Osteoblast (primary cell): Measurements from ENCODE around the gene PSMD1. TPM values are rescaled to one million over a fixed set of nuclear protein-coding genes. Genes with fewer than 3 reads are reported as not detected.

Experiments used
- DNase-seq: peaks from one replicate; pipeline ENCODE4 v3.0.0; 2011; ENCODE audit warnings: low spot score, mixed read lengths; ENCODE audit not compliant: insufficient read length; ENCODE audit errors: missing footprints
- H2AFZ ChIP-seq: 2 replicates; pipeline ENCODE4 v1.6.0; 2011; ENCODE audit warnings: mild to moderate bottlenecking, low read length
- H3K27ac ChIP-seq: 2 replicates; pipeline ENCODE4 v1.5.1; 2011; ENCODE audit warnings: mild to moderate bottlenecking, low read depth, low read length, moderate library complexity
- H3K27me3 ChIP-seq: 2 replicates; pipeline ENCODE4 v1.6.0; 2012; ENCODE audit warnings: mild to moderate bottlenecking, control low read depth, inconsistent platforms, low read length, moderate library complexity; ENCODE audit not compliant: insufficient read depth
- H3K36me3 ChIP-seq: 2 replicates; pipeline ENCODE4 v1.5.1; 2011; ENCODE audit warnings: mild to moderate bottlenecking, low read length, control low read depth, moderate library complexity; ENCODE audit not compliant: insufficient read depth
- H3K4me1 ChIP-seq: 2 replicates; pipeline ENCODE4 v1.5.1; 2011; ENCODE audit warnings: mild to moderate bottlenecking, low read length, control low read depth, moderate library complexity; ENCODE audit not compliant: insufficient read depth
- H3K4me2 ChIP-seq: 2 replicates; pipeline ENCODE4 v1.6.0; 2011; ENCODE audit warnings: mild to moderate bottlenecking, low read length; ENCODE audit not compliant: insufficient read depth
- H3K4me3 ChIP-seq: fragments of 200-600 bp; sonication (generic); 3 replicates; pipeline ENCODE4 v1.5.1; 2012; ENCODE audit warnings: mild to moderate bottlenecking, low read length, inconsistent platforms; ENCODE audit not compliant: insufficient read depth
- H3K79me2 ChIP-seq: 2 replicates; pipeline ENCODE4 v1.6.0; 2012; ENCODE audit warnings: mild to moderate bottlenecking, low read length, control low read depth, inconsistent platforms; ENCODE audit not compliant: insufficient read depth
- H3K9me3 ChIP-seq: 2 replicates; pipeline ENCODE4 v1.5.1; 2011; ENCODE audit warnings: low read depth, low read length, control low read depth
- H4K20me1 ChIP-seq: 2 replicates; pipeline ENCODE4 v1.6.0; 2012; ENCODE audit warnings: mild to moderate bottlenecking, low read length, control low read depth; ENCODE audit not compliant: insufficient read depth
- CTCF ChIP-seq: IDR thresholded peaks from 2 replicates; pipeline ENCODE4 v1.5.1; 2011; ENCODE audit warnings: mild to moderate bottlenecking, low read depth, low read length, moderate library complexity; ENCODE audit errors: extremely low read depth
- total RNA-seq: library from RNA; depleted of rRNA; stranded (reverse); fragments of >200 nt; gene quantifications from 2 replicates; pipeline ENCODE4 v1.2.3, GENCODE V29; 2012

The PSMD1 gene
- total RNA-seq, 1 donor: 112 TPM

GRCh38 chr2:231043796-231044195 lies 12.9 kb upstream of the PSMD1 start:
- no peak for DNase-seq
- H3K79me2 ChIP-seq: no peaks in the 10 kb centered on the region
- peaks cover 55% of the 10 kb centered on the region for H3K27me3 ChIP-seq
- no peaks in the 10 kb centered on the region for H3K4me1 ChIP-seq
- TF ChIP-seq CTCF: no peak
- H3K9me3 ChIP-seq: no peaks in the 10 kb centered on the region
- H4K20me1 ChIP-seq: no peaks in the 10 kb centered on the region
- no peak overlapping the region for H3K4me2 ChIP-seq
- no peak overlapping the region for H3K27ac ChIP-seq
- no peak overlapping the region for H2AFZ ChIP-seq
- H3K4me3 ChIP-seq: no peak overlapping the region
- H3K36me3 ChIP-seq: no peaks in the 10 kb centered on the region

DNA sequence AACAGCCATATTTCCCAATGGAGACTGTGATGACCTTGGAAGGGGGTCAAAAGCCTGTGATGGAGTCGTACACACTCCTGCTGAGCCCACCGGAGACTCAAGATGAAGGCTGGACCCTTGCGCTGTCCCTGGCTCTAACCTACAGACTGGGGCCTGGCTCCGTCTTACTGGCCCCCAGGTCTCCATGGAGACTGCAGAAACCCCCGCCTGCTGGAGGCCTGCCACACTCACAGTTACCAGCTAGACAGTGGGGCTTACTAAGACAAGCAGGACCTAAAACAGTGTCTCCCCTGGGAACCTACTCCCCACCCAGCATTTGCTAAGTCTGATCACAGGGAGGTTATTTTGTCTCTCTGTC lies 9.8 kb upstream of the PSMD1 start:
- H3K27me3 ChIP-seq: peaks cover 42% of the 10 kb centered on the region
- TF ChIP-seq CTCF: no peak
- H2AFZ ChIP-seq: no peak overlapping the region
- no peaks in the 10 kb centered on the region for H3K4me1 ChIP-seq
- no peak overlapping the region for H3K27ac ChIP-seq
- DNase-seq: no peak
- H3K4me3 ChIP-seq: no peak overlapping the region
- no peaks in the 10 kb centered on the region for H4K20me1 ChIP-seq
- H3K79me2 ChIP-seq: no peaks in the 10 kb centered on the region
- H3K4me2 ChIP-seq: no peak overlapping the region
- no peaks in the 10 kb centered on the region for H3K36me3 ChIP-seq
- H3K9me3 ChIP-seq: no peaks in the 10 kb centered on the region

DNA sequence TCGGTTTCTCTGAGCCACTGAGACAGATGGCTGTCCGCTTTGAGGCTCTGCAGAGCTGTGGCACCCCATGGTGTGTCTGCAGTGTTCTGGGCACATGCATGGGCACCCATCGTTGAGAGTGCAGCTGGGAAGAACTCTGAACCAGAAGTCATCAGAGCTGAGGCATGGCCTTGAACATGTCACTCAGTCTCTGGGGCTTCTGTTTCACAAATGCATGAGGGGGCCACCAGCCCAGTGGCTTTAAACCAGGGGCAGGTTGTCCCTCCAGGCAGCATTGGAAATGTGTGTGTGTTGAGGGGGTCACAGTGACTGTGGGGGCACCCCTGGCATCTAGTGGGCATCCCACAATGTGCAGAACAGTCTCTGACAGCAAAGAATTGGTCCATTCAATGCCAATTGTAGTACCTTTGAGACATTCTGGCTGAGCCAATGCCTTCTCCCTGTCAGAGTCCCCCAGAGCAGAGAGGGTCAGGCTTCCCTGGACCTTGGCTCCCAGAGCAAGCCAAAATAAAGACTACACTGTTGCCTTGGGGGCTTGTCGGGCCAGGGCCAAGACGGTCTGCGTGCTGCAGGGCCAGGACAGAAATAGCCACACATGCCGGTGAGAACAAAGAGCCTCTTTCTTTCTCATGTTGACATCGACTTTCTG lies 9.3 kb upstream of the PSMD1 start:
- Histone ChIP-seq H3K27me3 (peaks cover 38% of the 10 kb centered on the region), H4K20me1 (no peaks in the 10 kb centered on the region), H3K79me2 (no peaks in the 10 kb centered on the region), H3K9me3 (no peaks in the 10 kb centered on the region), H3K4me2 (no peak overlapping the region), H3K4me3 (no peak overlapping the region), H2AFZ (no peak overlapping the region), H3K27ac (no peak overlapping the region), H3K4me1 (no peaks in the 10 kb centered on the region), H3K36me3 (no peaks in the 10 kb centered on the region)
- TF ChIP-seq CTCF: no peak
- peak; percentile 56 for DNase-seq

GRCh38 chr2:231047923-231048915 lies 8.4 kb upstream of the PSMD1 start:
- H4K20me1 ChIP-seq: no peaks in the 10 kb centered on the region
- H3K79me2 ChIP-seq: no peaks in the 10 kb centered on the region
- DNase-seq: no peak
- H3K36me3 ChIP-seq: no peaks in the 10 kb centered on the region
- H3K4me2 ChIP-seq: no peak overlapping the region
- TF ChIP-seq CTCF: no peak
- no peak overlapping the region for H2AFZ ChIP-seq
- H3K9me3 ChIP-seq: no peaks in the 10 kb centered on the region
- H3K27ac ChIP-seq: no peak overlapping the region
- no peaks in the 10 kb centered on the region for H3K4me1 ChIP-seq
- H3K27me3 ChIP-seq: peaks cover 37% of the 10 kb centered on the region
- no peak overlapping the region for H3K4me3 ChIP-seq
